GM19395 (cell line): ENCODE data around the gene SERAC1.

Source experiments
- ATAC-seq: cut with Tn5 transposase; IDR thresholded peaks from one replicate; pipeline ENCODE4 v1.9.1; 2021; ENCODE audit warnings: mild to moderate bottlenecking, moderate library complexity; ENCODE audit not compliant: unreplicated experiment

Gene SERAC1

GRCh38 chr6:158060455-158061360 is 107.4 kb downstream of the SERAC1 start:
- no peak for ATAC-seq
